ENCODE data around the gene PREX1.

Gene PREX1

GRCh38 chr20:48661575-48662455, 166.0 kb downstream of the PREX1 start:
- H3K4me3 Mint-ChIP-seq = no peak overlapping the region
- H3K9me3 Mint-ChIP-seq = no peaks in the 10 kb centered on the region
- ATAC-seq (replicated peaks; ENCODE audit: extremely low read depth, poor library complexity, severe bottlenecking) (no peak), DNase-seq (ENCODE audit: low spot score in 2 of 2) (no peak)
- no peaks in the 10 kb centered on the region for H3K27me3 Mint-ChIP-seq
- H3K36me3 Mint-ChIP-seq (ENCODE audit: insufficient read depth) = peaks cover 63% of the 10 kb centered on the region
- no peak overlapping the region for H3K27ac Mint-ChIP-seq (ENCODE audit: low read depth)
- H3K4me1 Mint-ChIP-seq = peaks cover 44% of the 10 kb centered on the region

- no peak overlapping the region for H3K4me3 Mint-ChIP-seq
- H3K27me3 Mint-ChIP-seq = no peaks in the 10 kb centered on the region
- H3K36me3 Mint-ChIP-seq (ENCODE audit: insufficient read depth) = peaks cover 69% of the 10 kb centered on the region
- H3K9me3 Mint-ChIP-seq = no peaks in the 10 kb centered on the region
- H3K27ac Mint-ChIP-seq (ENCODE audit: low read depth) = no peak overlapping the region
- ATAC-seq (replicated peaks; ENCODE audit: extremely low read depth, poor library complexity, severe bottlenecking) = no peak
- H3K4me1 Mint-ChIP-seq = peaks cover 55% of the 10 kb centered on the region
- DNase-seq (ENCODE audit: low spot score in 2 of 2) = no peak
Observed at GRCh38 chr20:48660788-48661187, 167.0 kb downstream of the PREX1 start.

GRCh38 chr20:48659858-48660257, 167.9 kb downstream of the PREX1 start:
- no peaks in the 10 kb centered on the region for H3K9me3 Mint-ChIP-seq
- no peaks in the 10 kb centered on the region for H3K27me3 Mint-ChIP-seq
- no peak overlapping the region for H3K27ac Mint-ChIP-seq (ENCODE audit: low read depth)
- peaks cover 74% of the 10 kb centered on the region for H3K36me3 Mint-ChIP-seq (ENCODE audit: insufficient read depth)
- no peak overlapping the region for H3K4me3 Mint-ChIP-seq
- DNase-seq (ENCODE audit: low spot score in 2 of 2) = no peak
- no peak for ATAC-seq (replicated peaks; ENCODE audit: extremely low read depth, poor library complexity, severe bottlenecking)
- H3K4me1 Mint-ChIP-seq = peaks cover 55% of the 10 kb centered on the region

GRCh38 chr20:48658505-48658904, 169.3 kb downstream of the PREX1 start:
- no peaks in the 10 kb centered on the region for H3K27me3 Mint-ChIP-seq
- peaks cover 50% of the 10 kb centered on the region for H3K4me1 Mint-ChIP-seq
- no peaks in the 10 kb centered on the region for H3K9me3 Mint-ChIP-seq
- peaks cover 71% of the 10 kb centered on the region for H3K36me3 Mint-ChIP-seq (ENCODE audit: insufficient read depth)
- H3K27ac Mint-ChIP-seq (ENCODE audit: low read depth) = peak overlapping the region; percentile 35
- ATAC-seq (replicated peaks; ENCODE audit: extremely low read depth, poor library complexity, severe bottlenecking) = no peak
- H3K4me3 Mint-ChIP-seq = no peak overlapping the region
- DNase-seq (ENCODE audit: low spot score in 2 of 2) = no peak

- no peak for ATAC-seq (replicated peaks; ENCODE audit: extremely low read depth, poor library complexity, severe bottlenecking)
- H3K27me3 Mint-ChIP-seq = no peaks in the 10 kb centered on the region
- peaks cover 50% of the 10 kb centered on the region for H3K4me1 Mint-ChIP-seq
- peaks cover 72% of the 10 kb centered on the region for H3K36me3 Mint-ChIP-seq (ENCODE audit: insufficient read depth)
- DNase-seq (ENCODE audit: low spot score in 2 of 2) = no peak
- H3K27ac Mint-ChIP-seq (ENCODE audit: low read depth) = peak overlapping the region; percentile 57
- no peak overlapping the region for H3K4me3 Mint-ChIP-seq
- no peaks in the 10 kb centered on the region for H3K9me3 Mint-ChIP-seq
Observed at GRCh38 chr20:48658198-48658476, 169.7 kb downstream of the PREX1 start.

GRCh38 chr20:48657426-48658197, 170.2 kb downstream of the PREX1 start:
- Mint-ChIP-seq H3K4me3 (no peak overlapping the region), H3K27me3 (no peaks in the 10 kb centered on the region), H3K27ac (ENCODE audit: low read depth) (peak overlapping the region; percentile 57), H3K4me1 (peaks cover 50% of the 10 kb centered on the region), H3K36me3 (ENCODE audit: insufficient read depth) (peaks cover 68% of the 10 kb centered on the region), H3K9me3 (no peaks in the 10 kb centered on the region)
- peak; percentile 42 to 61 for DNase-seq (ENCODE audit: low spot score in 2 of 2)
- ATAC-seq (replicated peaks; ENCODE audit: extremely low read depth, poor library complexity, severe bottlenecking) = peak; percentile 73

- no peak for ATAC-seq (replicated peaks; ENCODE audit: extremely low read depth, poor library complexity, severe bottlenecking)
- Mint-ChIP-seq H3K27me3 (no peaks in the 10 kb centered on the region), H3K4me1 (peaks cover 45% of the 10 kb centered on the region), H3K36me3 (ENCODE audit: insufficient read depth) (peaks cover 67% of the 10 kb centered on the region), H3K27ac (ENCODE audit: low read depth) (peak overlapping the region; percentile 57), H3K4me3 (no peak overlapping the region), H3K9me3 (no peaks in the 10 kb centered on the region)
- DNase-seq (ENCODE audit: low spot score in 2 of 2) = no peak
Observed at GRCh38 chr20:48656661-48657211, 171.1 kb downstream of the PREX1 start.

- ATAC-seq (replicated peaks; ENCODE audit: extremely low read depth, poor library complexity, severe bottlenecking) (no peak), DNase-seq (ENCODE audit: low spot score in 2 of 2) (no peak)
- H3K9me3 Mint-ChIP-seq = no peaks in the 10 kb centered on the region
- H3K27me3 Mint-ChIP-seq = no peaks in the 10 kb centered on the region
- H3K27ac Mint-ChIP-seq (ENCODE audit: low read depth) = peak overlapping the region; percentile 57
- H3K4me1 Mint-ChIP-seq = peaks cover 43% of the 10 kb centered on the region
- H3K36me3 Mint-ChIP-seq (ENCODE audit: insufficient read depth) = peaks cover 72% of the 10 kb centered on the region
- peak overlapping the region; percentile 53 for H3K4me3 Mint-ChIP-seq
Observed at GRCh38 chr20:48656137-48656536, 171.7 kb downstream of the PREX1 start.

GRCh38 chr20:48653706-48654051, 174.1 kb downstream of the PREX1 start:
- no peaks in the 10 kb centered on the region for H3K9me3 Mint-ChIP-seq
- peaks cover 80% of the 10 kb centered on the region for H3K36me3 Mint-ChIP-seq (ENCODE audit: insufficient read depth)
- no peaks in the 10 kb centered on the region for H3K27me3 Mint-ChIP-seq
- DNase-seq (ENCODE audit: low spot score in 2 of 2) = no peak
- no peak overlapping the region for H3K4me3 Mint-ChIP-seq
- H3K27ac Mint-ChIP-seq (ENCODE audit: low read depth) = no peak overlapping the region
- H3K4me1 Mint-ChIP-seq = peaks cover 24% of the 10 kb centered on the region
- no peak for ATAC-seq (replicated peaks; ENCODE audit: extremely low read depth, poor library complexity, severe bottlenecking)

GRCh38 chr20:48652961-48653705, 174.7 kb downstream of the PREX1 start:
- Mint-ChIP-seq H3K9me3 (no peaks in the 10 kb centered on the region), H3K36me3 (ENCODE audit: insufficient read depth) (peaks cover 83% of the 10 kb centered on the region), H3K27me3 (no peaks in the 10 kb centered on the region), H3K4me3 (no peak overlapping the region), H3K4me1 (peaks cover 19% of the 10 kb centered on the region), H3K27ac (ENCODE audit: low read depth) (no peak overlapping the region)
- ATAC-seq (replicated peaks; ENCODE audit: extremely low read depth, poor library complexity, severe bottlenecking) = no peak
- no peak for DNase-seq (ENCODE audit: low spot score in 2 of 2)

- Mint-ChIP-seq H3K4me3 (no peak overlapping the region), H3K36me3 (ENCODE audit: insufficient read depth) (peaks cover 82% of the 10 kb centered on the region), H3K9me3 (no peaks in the 10 kb centered on the region), H3K27me3 (no peaks in the 10 kb centered on the region), H3K4me1 (peaks cover 11% of the 10 kb centered on the region), H3K27ac (ENCODE audit: low read depth) (no peak overlapping the region)
- DNase-seq (ENCODE audit: low spot score in 2 of 2) (no peak), ATAC-seq (replicated peaks; ENCODE audit: extremely low read depth, poor library complexity, severe bottlenecking) (no peak)
Observed at GRCh38 chr20:48651960-48652359, 175.8 kb downstream of the PREX1 start.

GRCh38 chr20:48651271-48651670, 176.5 kb downstream of the PREX1 start:
- no peaks in the 10 kb centered on the region for H3K9me3 Mint-ChIP-seq
- ATAC-seq (replicated peaks; ENCODE audit: extremely low read depth, poor library complexity, severe bottlenecking) (no peak), DNase-seq (ENCODE audit: low spot score in 2 of 2) (no peak)
- peaks cover 5% of the 10 kb centered on the region for H3K4me1 Mint-ChIP-seq
- H3K27me3 Mint-ChIP-seq = no peaks in the 10 kb centered on the region
- no peak overlapping the region for H3K4me3 Mint-ChIP-seq
- peaks cover 80% of the 10 kb centered on the region for H3K36me3 Mint-ChIP-seq (ENCODE audit: insufficient read depth)
- H3K27ac Mint-ChIP-seq (ENCODE audit: low read depth) = peak overlapping the region; percentile 72
